ENCODE measurements around the gene ACAA2.

DNA sequence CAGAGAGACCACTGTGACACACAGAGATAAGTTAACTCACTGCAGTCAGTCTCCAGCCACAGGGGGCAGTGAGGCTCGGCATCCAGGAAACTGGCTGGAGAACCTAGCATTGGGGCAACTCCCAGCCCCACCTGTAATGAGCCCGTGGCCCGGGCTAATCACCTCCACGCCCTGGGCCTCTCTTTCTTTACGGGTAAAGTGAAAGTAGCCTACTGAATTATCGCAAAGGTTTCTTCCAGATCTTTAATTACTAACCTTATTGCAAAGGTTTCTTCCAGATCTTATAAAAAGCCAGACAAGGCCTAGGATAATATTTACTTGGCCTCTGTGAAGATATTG, 45.7 kb upstream of the ACAA2 start:
- TF ChIP-seq, protein P1, sequence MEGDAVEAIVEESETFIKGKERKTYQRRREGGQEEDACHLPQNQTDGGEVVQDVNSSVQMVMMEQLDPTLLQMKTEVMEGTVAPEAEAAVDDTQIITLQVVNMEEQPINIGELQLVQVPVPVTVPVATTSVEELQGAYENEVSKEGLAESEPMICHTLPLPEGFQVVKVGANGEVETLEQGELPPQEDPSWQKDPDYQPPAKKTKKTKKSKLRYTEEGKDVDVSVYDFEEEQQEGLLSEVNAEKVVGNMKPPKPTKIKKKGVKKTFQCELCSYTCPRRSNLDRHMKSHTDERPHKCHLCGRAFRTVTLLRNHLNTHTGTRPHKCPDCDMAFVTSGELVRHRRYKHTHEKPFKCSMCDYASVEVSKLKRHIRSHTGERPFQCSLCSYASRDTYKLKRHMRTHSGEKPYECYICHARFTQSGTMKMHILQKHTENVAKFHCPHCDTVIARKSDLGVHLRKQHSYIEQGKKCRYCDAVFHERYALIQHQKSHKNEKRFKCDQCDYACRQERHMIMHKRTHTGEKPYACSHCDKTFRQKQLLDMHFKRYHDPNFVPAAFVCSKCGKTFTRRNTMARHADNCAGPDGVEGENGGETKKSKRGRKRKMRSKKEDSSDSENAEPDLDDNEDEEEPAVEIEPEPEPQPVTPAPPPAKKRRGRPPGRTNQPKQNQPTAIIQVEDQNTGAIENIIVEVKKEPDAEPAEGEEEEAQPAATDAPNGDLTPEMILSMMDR (IDR thresholded peaks at IDR 0.05) = no peak
- TF ChIP-seq POLR2A (IDR thresholded peaks at IDR 0.05) (no peak), EP300 (IDR thresholded peaks at IDR 0.05) (no peak)
